Glomerular endothelial cell (primary cell): Measurements from ENCODE around the gene CYTH1. TPM values are rescaled to one million over a fixed set of nuclear protein-coding genes. Genes with fewer than 3 reads are reported as not detected.
"Not testable (repeated sequence)": the region's sequence is repeated elsewhere in the genome, so short reads cannot be mapped to it uniquely, and the experiment has no call there.

Source experiments
- DNase-seq: peaks from one replicate; pipeline ENCODE4 v3.0.0-alpha.2; 2011; ENCODE audit warnings: low read depth, low spot score; ENCODE audit errors: extremely low read depth
- total RNA-seq: library from RNA; depleted of rRNA; stranded (reverse); fragments of >200 nt; gene quantifications from 2 replicates; pipeline ENCODE4 v1.2.3, GENCODE V29; 2015

CYTH1 gene
- total RNA-seq, 1 donor from 2014 or later: 61.6 TPM

- DNase-seq: no peak
These were observed 7.6 kb upstream of the CYTH1 start for GRCh38 chr17:78789663-78790181.

GRCh38 chr17:78789149-78789662 lies 7.1 kb upstream of the CYTH1 start:
- DNase-seq: no peak

- no peak for DNase-seq
These were observed 6.4 kb upstream of the CYTH1 start for GRCh38 chr17:78788451-78788850.

- no peak for DNase-seq
These were observed 5.4 kb upstream of the CYTH1 start for GRCh38 chr17:78787444-78787843.

GRCh38 chr17:78785663-78786057 lies 3.6 kb upstream of the CYTH1 start:
- DNase-seq: no peak

- DNase-seq: no peak
These were observed 3.1 kb upstream of the CYTH1 start for GRCh38 chr17:78785011-78785662.

- no peak for DNase-seq
These were observed 2.3 kb upstream of the CYTH1 start for GRCh38 chr17:78784352-78784751.

GRCh38 chr17:78783711-78784324 lies 1.7 kb upstream of the CYTH1 start:
- no peak for DNase-seq

- no peak for DNase-seq
These were observed 775 bp downstream of the CYTH1 start for GRCh38 chr17:78781104-78781892.

- DNase-seq: no peak
These were observed 1.7 kb downstream of the CYTH1 start for GRCh38 chr17:78780335-78780734.

- DNase-seq: no peak
These were observed 2.2 kb downstream of the CYTH1 start for GRCh38 chr17:78779850-78780249.

- not testable (repeated sequence) for DNase-seq
These were observed 2.8 kb downstream of the CYTH1 start for GRCh38 chr17:78779286-78779651.

- DNase-seq: no peak
These were observed 4.2 kb downstream of the CYTH1 start for GRCh38 chr17:78777881-78778280.

GRCh38 chr17:78774956-78775571 lies 7.0 kb downstream of the CYTH1 start:
- DNase-seq: no peak

- no peak for DNase-seq
These were observed 7.6 kb downstream of the CYTH1 start for GRCh38 chr17:78774453-78774852.

- no peak for DNase-seq
These were observed 10.2 kb downstream of the CYTH1 start for GRCh38 chr17:78771758-78772382.

- DNase-seq: no peak
These were observed 12.8 kb downstream of the CYTH1 start for GRCh38 chr17:78769196-78769773.

- no peak for DNase-seq
These were observed 14.3 kb downstream of the CYTH1 start for GRCh38 chr17:78767806-78768205.

- no peak for DNase-seq
These were observed 15.3 kb downstream of the CYTH1 start for GRCh38 chr17:78766743-78767294.

GRCh38 chr17:78766225-78766624 lies 15.8 kb downstream of the CYTH1 start:
- no peak for DNase-seq
